ENCODE data around the gene IL18.
"Not testable (repeated sequence)": the region's sequence is repeated elsewhere in the genome, so short reads cannot be mapped to it uniquely, and the experiment has no call there.

IL18 gene

GRCh38 chr11:112115386-112115785 lies 48.5 kb downstream of the IL18 start:
- DNase-seq = no peak

GRCh38 chr11:112114460-112114859 lies 49.4 kb downstream of the IL18 start:
- no peak for DNase-seq

GRCh38 chr11:112113539-112114457 lies 50.1 kb downstream of the IL18 start:
- peak; percentile 64 for DNase-seq

GRCh38 chr11:112106070-112106469 lies 57.8 kb downstream of the IL18 start:
- no peak for DNase-seq

- no peak for DNase-seq
Observed at GRCh38 chr11:112103446-112103845, 60.4 kb downstream of the IL18 start.

GRCh38 chr11:112100462-112100861 lies 63.4 kb downstream of the IL18 start:
- DNase-seq = no peak

GRCh38 chr11:112097734-112098528 lies 66.0 kb downstream of the IL18 start:
- no peak for DNase-seq

GRCh38 chr11:112096194-112096593 lies 67.7 kb downstream of the IL18 start:
- no peak for DNase-seq

- not testable (repeated sequence) for DNase-seq
Observed at GRCh38 chr11:112095302-112095701, 68.6 kb downstream of the IL18 start.
